Measurements from ENCODE around the gene CACNB1. TPM values are rescaled to one million over a fixed set of nuclear protein-coding genes. Genes with fewer than 3 reads are reported as not detected.

Gene CACNB1
- total RNA-seq, 2 donors from 2014 or later, result 3.4 to 17.8 TPM

GRCh38 chr17:39195568-39196160 is 1.8 kb downstream of the CACNB1 start:
- H3K4me1 ChIP-seq (replicated peaks), result no peaks in the 10 kb centered on the region
- no peaks in the 10 kb centered on the region for H3K27me3 ChIP-seq (replicated peaks; ENCODE audit: insufficient read depth)
- intact Hi-C loops (cut with DNase I), result loop anchor here (2.0 kb wide), 1 partner anchor 41 kb away; no protein-coding TSS in a partner anchor
- WGBS, result 63% methylated on average over 8 of the region's 8 CpGs
- no peak for DNase-seq (ENCODE audit: low spot score)
- no peak overlapping the region for H3K27ac ChIP-seq
- H3K36me3 ChIP-seq, result no peaks in the 10 kb centered on the region
- no peak overlapping the region for H3K4me3 ChIP-seq
- TF ChIP-seq, protein P1, sequence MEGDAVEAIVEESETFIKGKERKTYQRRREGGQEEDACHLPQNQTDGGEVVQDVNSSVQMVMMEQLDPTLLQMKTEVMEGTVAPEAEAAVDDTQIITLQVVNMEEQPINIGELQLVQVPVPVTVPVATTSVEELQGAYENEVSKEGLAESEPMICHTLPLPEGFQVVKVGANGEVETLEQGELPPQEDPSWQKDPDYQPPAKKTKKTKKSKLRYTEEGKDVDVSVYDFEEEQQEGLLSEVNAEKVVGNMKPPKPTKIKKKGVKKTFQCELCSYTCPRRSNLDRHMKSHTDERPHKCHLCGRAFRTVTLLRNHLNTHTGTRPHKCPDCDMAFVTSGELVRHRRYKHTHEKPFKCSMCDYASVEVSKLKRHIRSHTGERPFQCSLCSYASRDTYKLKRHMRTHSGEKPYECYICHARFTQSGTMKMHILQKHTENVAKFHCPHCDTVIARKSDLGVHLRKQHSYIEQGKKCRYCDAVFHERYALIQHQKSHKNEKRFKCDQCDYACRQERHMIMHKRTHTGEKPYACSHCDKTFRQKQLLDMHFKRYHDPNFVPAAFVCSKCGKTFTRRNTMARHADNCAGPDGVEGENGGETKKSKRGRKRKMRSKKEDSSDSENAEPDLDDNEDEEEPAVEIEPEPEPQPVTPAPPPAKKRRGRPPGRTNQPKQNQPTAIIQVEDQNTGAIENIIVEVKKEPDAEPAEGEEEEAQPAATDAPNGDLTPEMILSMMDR (IDR thresholded peaks at IDR 0.05), result no peak
- no peak for TF ChIP-seq POLR2A (IDR thresholded peaks at IDR 0.05)
- TF ChIP-seq POLR2AphosphoS5 (IDR thresholded peaks at IDR 0.05), result no peak
- H3K9me3 ChIP-seq, result no peaks in the 10 kb centered on the region

- Histone ChIP-seq H3K4me1 (replicated peaks) (no peaks in the 10 kb centered on the region), H3K9me3 (no peaks in the 10 kb centered on the region), H3K4me3 (no peak overlapping the region), H3K27me3 (replicated peaks; ENCODE audit: insufficient read depth) (no peaks in the 10 kb centered on the region), H3K36me3 (no peaks in the 10 kb centered on the region), H3K27ac (no peak overlapping the region)
- WGBS, result 61% methylated on average over 10 of the region's 10 CpGs
- DNase-seq (ENCODE audit: low spot score), result no peak
- TF ChIP-seq POLR2AphosphoS5 (IDR thresholded peaks at IDR 0.05), result no peak
- no peak for TF ChIP-seq POLR2A (IDR thresholded peaks at IDR 0.05)
- TF ChIP-seq, protein P1 (IDR thresholded peaks at IDR 0.05), result no peak
- intact Hi-C loops (cut with DNase I), result no loop called here
These were observed 2.4 kb downstream of the CACNB1 start for GRCh38 chr17:39194985-39195524.

GRCh38 chr17:39194089-39194984 is 3.1 kb downstream of the CACNB1 start:
- DNase-seq (ENCODE audit: low spot score), result no peak
- no peaks in the 10 kb centered on the region for H3K9me3 ChIP-seq
- intact Hi-C loops (cut with DNase I), result no loop called here
- no peaks in the 10 kb centered on the region for H3K4me1 ChIP-seq (replicated peaks)
- H3K27me3 ChIP-seq (replicated peaks; ENCODE audit: insufficient read depth), result no peaks in the 10 kb centered on the region
- TF ChIP-seq, protein P1 (IDR thresholded peaks at IDR 0.05), result no peak
- TF ChIP-seq POLR2AphosphoS5 (IDR thresholded peaks at IDR 0.05), result no peak
- TF ChIP-seq POLR2A (IDR thresholded peaks at IDR 0.05), result no peak
- no peak overlapping the region for H3K27ac ChIP-seq
- no peak overlapping the region for H3K4me3 ChIP-seq
- 54% methylated on average over 20 of the region's 20 CpGs for WGBS
- no peaks in the 10 kb centered on the region for H3K36me3 ChIP-seq

- H3K27me3 ChIP-seq (replicated peaks; ENCODE audit: insufficient read depth), result no peaks in the 10 kb centered on the region
- H3K9me3 ChIP-seq, result no peaks in the 10 kb centered on the region
- no peaks in the 10 kb centered on the region for H3K4me1 ChIP-seq (replicated peaks)
- TF ChIP-seq, protein P1 (IDR thresholded peaks at IDR 0.05), result no peak
- TF ChIP-seq POLR2A (IDR thresholded peaks at IDR 0.05) (no peak), POLR2AphosphoS5 (IDR thresholded peaks at IDR 0.05) (no peak)
- intact Hi-C loops (cut with DNase I), result no loop called here
- WGBS, result 79% methylated on average over 10 of the region's 10 CpGs
- no peak for DNase-seq (ENCODE audit: low spot score)
- H3K36me3 ChIP-seq, result no peaks in the 10 kb centered on the region
- no peak overlapping the region for H3K27ac ChIP-seq
- no peak overlapping the region for H3K4me3 ChIP-seq
These were observed 4.1 kb downstream of the CACNB1 start for GRCh38 chr17:39193346-39193745.
